SU-DHL-6 (cell line): Measurements from ENCODE around the gene TRMT112.

Experiments used
- CTCF ChIP-seq: fragments of 200-600 bp; sonication (generic); IDR thresholded peaks from one replicate; pipeline ENCODE4 v1.5.1; 2017; ENCODE audit warnings: antibody characterized with exemption, mild to moderate bottlenecking, low read length, moderate library complexity; ENCODE audit not compliant: insufficient read depth, poor library complexity, severe bottlenecking
- EZH2phosphoT487 ChIP-seq: fragments of 200-600 bp; sonication (generic), shearing (Covaris generic); conservative IDR thresholded peaks from 2 replicates; pipeline ENCODE4 v1.6.1; 2018; ENCODE audit warnings: mild to moderate bottlenecking, antibody characterized with exemption, low read length, moderate library complexity, mixed read lengths

DNA sequence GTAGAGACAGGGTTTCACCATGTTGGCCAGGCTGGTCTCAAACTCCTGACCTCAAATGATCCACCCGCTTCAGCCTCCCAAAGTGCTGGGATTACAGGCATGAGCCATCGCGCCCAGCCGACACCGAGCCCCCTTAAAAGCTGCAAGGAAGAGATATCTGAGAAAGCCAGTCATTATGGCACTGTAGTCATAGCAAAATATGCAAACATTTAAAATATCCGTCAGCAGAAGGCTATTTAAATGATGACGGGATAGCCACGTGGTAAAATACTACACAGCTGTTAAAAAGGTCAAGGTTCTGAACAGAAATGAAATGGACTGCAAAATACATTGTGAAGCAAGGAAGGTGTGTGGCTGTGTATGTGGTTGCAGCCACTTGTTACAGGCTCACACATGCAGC is 16.2 kb upstream of the TRMT112 start:
- no peak for TF ChIP-seq CTCF
- no peak for TF ChIP-seq EZH2phosphoT487
